NCI-H69 (cell line): ENCODE results near the gene TSPAN9.
A peak's percentile ranks its signal among the peaks of the same experiment; 100 is the strongest.

Source experiments
- DNase-seq: peaks from one replicate; lab custom pipeline; 2025; lab: John Stamatoyannopoulos, UW

The TSPAN9 gene

DNA sequence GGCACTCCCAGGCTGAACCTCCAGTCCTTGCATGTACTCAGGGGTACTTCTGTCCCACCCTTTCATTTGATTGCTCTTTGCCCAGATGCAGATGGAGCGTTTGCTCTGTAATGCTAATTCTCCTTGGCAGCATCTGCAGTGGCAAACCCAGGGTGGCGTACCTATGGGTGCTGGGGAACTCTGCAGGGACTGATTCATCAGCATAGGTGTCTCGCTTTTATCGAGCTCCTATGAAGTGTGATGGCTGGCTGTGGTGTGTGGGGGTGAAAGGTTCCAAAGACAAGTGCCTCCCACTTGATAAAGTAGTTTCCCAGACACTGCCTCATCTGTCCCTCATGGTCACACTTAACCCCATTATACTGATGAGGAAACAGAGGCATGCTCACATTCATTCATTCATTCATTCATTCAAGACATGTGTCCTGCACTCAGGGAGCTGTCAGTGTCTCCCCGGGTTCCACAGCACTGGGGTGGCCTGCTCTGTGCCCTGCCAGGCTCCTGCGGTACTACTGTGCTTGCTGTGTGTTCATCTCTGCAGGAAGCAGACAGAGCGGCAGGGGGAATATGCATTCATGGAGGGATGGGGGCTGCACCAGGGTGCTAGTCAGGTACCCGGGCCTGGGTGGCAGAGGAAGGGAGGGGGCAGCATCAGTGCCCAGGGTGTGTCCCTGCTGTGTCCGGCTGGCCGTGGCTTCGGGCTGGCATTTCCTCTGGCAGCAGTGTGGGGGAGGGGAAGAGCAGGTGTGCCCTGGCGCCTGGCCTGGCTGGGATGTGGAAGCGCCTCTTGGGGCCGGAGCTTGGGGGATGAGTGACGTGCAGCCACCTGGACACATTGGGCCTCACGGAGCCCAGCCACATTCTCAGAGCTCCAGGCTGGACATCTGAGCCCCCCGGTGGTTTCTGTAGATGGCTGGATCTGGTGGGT, 110.9 kb downstream of the TSPAN9 start:
- DNase-seq, result peak; percentile 86

DNA sequence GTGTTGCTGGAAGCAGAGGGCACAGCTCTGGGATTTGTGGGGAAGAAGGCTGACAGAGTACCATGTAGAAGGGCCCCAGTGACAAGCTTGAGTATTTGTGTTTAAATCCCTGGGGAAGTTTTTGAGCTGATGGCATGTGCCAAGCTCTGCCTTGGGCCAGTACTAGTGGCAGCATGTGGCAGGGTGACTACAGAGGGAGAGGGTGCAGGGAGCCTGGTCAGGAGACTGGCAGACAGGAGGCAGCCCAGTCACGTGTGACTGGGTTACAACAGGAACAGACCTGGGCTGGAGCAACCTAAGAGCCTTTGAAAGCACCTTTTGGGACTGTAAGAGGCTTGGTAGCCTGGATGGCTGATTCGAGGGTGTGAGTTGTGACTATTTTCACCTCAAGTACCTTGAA, 112.1 kb downstream of the TSPAN9 start:
- no peak for DNase-seq

DNA sequence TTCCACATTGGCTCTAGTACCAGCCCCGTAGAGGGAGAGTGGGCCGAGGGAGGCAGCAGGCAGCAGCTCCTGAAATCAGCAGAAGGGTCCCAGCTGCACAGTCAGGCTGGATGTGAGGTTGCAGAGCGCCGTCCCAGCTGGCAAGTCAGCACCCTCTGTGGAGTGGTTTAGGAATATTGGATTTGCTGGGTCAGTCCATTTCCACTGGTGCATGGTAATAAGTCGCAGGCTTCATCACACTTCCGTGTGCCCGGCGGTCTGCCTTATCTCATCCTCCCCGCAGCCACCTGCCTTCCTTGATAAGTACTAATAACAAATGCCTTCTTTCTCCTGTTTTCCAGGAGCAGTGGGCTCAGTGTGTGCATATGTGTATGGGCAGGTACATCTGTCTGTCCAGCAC, 112.9 kb downstream of the TSPAN9 start:
- no peak for DNase-seq

DNA sequence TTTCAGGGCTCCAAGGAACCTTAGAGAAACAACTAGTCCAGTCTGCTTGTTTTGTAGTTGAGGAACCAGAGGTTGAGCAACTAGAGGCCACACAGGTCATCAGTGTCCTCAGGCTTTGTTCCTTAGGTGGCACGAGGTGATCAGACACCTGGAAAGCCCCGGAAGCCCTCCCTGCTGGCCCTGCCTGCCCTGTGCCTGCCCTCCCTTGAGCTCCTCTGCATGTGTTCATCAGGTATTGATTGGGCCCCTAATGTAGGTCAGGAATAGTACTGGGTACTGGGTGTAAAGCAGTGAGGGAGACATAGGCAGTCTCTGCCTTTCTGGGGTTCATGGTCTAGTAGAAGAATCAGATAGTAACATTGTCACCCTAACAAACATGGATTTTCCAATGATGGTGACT, 114.3 kb downstream of the TSPAN9 start:
- DNase-seq, result no peak

DNA sequence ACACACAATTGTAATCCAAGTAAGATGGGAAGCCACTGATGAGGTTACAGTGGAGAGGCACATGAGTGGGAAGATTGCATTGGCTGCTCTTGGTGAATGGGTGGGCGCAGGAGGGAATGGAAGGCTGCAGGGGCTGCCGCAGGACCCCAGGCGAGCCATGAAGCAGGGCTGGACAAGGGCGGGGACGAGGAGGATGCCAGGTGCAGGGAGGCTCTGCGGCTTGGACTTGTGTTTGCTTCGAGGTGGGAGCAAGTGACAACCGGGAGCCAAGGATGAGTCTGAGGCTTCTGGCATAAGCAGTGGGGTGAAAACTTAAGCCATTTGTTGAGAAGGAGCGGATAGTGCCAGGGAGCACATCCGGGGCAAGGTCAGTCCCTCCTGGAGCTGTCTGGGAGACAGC, 115.0 kb downstream of the TSPAN9 start:
- no peak for DNase-seq

DNA sequence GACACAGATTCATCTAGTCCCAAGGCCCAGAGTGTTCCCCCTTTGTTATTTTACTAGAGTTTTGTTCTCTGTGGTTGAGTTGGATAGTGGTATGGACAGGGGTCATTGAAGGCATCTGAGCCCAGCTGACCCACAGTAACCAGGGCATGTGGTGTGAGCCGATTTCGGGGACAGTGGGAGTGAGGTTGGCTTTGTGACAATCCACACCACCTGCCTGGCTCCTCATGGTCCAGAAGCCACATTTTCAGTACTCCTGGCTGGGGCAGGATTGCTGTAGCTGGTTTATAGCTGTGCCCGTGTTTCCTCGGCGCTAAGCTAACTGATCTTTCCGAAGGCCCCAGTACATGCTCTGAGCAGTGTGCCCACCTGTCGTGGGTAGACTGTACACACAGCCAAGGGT, 116.0 kb downstream of the TSPAN9 start:
- DNase-seq, result no peak

DNA sequence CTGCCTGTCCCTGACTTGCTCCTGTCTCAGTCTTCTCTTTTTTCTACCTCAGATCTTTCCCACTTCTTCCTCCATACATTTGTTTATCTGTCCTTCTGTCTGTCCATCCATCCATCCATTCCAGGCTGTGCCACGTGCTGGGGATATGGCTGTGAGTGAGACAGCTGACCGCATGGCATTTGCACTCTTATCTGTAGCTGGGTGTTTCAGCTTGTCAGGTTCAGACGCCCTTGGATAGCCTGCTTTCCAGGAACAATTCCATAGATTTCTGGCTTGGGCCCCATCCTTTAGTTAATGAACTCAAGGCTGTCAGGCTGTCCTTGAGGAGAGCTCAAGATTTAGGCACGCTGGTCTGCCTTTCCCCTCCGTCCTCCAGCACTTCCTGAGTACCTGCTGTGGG, 116.6 kb downstream of the TSPAN9 start:
- no peak for DNase-seq

DNA sequence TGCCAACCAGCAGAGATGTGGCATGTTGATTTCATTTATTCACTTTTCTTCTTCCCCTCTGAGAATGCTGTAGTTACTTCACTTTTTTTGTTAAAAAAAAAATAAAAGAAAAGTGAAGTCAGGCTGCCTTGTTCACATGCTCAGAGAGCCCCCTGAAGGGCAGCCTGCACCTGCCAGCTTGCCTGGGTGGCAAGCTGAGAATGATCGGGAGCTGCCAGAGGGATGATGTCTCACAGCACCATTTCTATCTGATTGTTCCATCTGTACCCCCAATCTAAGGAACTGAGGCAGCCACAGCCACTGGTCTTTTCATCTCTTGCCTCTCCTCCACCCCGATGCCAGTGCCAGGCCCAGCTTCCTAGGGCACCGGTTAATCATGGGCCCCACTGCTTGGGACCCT, 118.2 kb downstream of the TSPAN9 start:
- DNase-seq, result no peak

DNA sequence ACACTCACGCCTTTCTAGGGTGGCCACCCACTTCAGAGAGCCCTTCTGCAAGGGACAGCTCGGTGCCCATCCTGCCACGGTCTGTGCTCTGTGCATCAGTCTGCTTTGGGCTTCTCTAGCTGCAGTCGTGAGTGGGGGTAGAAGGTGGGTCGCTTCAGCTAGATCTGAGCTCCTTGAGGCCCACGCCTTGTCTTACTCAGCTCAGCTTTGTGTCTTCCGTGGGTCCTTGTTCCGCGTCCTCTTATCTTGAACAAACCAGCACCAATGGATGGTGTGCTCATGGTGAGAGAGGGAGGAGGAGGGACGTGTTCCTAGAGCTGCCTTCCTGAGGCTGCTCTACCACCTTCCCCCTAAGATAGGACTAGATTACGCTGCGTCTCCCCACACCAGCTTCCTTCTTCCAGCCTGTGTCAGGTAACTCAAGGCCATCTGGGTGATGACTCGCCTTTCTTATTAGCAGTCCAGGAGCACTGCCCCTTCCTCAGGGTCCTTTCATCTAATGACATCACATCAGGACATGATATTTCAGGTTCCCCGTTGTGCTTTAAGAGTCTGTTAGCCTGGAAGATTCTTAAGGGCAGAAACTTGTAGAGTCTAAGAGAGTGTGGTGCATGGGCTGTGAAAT, 118.8 kb downstream of the TSPAN9 start:
- DNase-seq, result no peak

DNA sequence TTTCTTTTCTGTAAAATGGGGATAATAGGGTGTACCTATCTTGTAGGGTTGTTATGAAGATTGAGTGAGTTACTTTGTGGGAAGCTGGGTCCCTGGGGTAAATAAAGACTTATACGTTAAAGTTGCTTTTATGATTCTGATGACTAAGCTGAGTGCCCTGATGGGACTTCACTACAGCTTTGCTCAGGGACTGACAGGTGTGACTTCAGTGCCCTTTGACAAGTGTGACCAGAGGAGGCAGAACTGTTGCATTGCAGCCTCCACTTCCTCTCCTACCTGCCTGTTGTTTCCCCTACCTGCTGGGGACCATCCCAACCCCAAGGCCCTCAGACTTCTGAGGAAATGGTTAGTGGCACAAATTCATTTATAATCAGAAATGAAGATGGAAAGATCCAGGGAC, 119.3 kb downstream of the TSPAN9 start:
- no peak for DNase-seq

DNA sequence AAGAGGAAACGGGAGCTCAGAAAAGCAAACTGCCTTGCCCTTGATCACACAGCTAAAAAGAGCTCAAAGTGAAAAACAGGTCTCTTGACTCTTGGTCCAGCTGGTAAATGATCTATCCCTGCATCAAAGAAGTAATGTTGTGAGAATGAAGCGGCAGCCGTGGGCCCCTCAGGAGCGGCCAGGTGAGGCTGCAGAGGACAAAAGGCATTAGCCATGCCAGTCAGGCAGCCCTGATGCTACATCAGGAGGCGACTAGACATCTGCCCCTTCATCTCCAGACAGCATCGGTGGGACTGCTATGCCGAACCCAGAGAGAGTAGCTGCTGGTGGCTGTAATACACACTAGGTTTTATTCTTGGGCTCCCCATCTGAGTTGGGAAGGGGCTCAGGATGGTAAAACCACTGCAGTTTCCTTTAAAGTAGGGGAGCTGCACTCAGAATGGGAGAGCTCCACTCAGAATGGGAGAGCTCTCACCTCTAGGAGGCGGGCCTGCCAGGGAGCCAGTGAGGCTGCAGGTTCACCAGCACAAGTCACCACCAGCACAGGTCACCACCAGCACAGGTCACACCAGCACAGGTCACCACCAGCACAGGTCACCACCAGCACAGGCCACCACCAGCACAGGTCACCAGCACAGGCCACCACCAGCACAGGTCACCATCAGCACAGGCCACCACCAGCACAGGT, 120.1 kb downstream of the TSPAN9 start:
- DNase-seq, result no peak

DNA sequence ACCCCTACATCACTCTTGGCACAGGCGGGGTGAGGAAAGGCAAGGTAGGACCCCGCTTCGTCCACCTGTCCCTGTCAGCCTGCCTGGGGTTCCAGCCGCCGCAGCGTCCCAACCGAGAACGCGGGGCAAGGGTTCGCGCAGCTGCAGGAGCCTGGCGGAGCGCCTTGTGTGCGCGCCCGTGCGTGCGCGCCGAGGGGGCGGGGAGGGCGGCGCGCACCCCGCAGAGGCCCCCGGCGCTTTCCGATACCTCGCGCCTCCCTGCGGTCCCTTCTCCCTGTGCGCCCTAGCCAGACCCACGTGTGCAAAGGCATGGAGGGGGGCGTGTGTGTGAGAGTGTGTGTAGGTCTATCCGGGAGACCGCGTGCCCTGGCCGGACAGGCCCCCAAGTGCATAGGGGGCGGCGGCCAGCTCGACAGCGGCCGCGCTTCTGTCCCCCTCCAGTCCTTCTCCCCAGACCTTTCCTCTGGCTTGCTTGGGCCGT, 122.4 kb downstream of the TSPAN9 start:
- DNase-seq, result peak; percentile 62

DNA sequence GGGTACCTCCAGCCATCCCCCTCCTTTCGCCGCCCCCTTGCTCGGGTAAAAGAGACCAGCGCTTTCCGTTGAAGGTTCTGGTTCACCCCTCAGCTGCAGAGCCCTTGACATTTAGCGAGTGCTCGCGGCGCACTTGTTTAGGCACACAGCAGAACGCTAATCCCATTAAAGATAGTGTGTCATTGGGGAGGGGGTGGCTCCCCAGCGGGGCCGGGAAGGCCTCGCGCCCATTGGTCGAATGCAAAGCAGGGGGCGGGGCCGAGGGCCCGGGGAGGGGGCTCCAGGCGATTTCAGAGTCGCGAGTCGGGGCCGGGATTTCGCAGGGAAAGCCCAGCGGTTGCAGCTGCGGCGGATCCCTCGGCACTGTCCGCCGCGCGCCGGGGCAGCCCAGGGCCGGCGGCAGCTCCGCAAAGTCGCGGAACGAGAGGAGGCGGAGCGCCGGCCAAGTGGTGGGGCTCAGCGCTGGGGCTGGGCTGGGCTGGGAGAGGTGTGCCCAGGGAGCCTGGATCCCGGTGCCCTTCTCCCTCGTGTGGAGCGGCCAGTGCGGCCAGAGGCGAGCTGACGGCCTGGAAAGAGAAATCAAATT, 122.9 kb downstream of the TSPAN9 start:
- DNase-seq, result peak; percentile 92

DNA sequence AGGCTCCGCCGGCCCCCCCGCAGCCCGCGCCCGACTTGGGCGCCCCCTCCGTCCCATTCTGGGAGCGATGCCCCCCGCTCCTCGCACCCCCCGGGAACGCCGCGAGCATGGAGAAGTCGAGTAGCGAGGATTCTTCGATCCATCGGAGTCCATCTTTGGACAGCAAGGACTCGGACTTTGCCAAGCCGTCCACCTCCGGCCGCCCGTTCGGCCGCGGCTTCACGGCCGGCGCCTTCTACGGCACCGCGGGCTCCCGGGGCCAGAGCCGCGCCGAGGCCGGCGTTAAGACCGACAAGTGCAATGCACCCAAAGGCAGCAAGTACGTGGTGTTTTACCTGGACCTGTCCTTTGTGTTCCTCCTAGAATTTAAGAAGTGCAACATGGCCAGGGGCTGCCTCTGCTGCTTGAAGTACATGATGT, 123.6 kb downstream of the TSPAN9 start:
- DNase-seq, result peak; percentile 67

DNA sequence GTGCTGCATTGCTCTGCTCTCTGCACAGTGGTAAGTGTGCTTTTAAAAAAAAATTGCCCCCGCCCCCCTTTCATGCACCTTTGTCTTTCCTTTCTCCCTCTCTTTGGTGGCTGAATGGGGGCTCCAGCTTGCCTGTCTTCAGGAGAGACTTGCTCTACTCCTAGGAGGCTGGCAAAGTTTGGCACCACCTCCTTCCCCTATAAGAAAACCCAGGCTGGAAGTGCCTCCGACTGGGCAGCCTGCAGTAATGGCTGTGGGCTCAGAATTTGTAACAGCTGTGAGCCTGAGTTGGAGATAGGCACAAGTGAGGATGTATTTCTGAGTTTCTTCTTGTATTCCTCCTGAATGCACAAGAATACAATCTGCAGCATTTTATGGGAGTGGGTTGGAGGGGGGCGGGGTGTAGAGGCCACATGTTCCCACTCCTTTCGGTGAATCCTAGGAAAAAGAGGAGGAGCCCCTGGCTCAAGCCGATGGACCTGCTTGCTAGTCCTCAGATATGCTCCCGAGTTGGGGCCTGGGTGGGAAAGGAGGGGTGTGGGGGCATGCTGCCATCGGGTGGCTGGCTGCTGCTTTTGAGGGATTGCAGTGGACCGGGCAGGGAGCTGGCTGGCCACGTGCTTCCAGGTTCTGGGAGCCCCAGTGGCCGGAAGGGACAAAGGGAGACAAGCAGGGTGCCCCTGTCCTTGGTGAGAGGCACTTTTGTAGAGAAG, 124.3 kb downstream of the TSPAN9 start:
- DNase-seq, result peak; percentile 67

DNA sequence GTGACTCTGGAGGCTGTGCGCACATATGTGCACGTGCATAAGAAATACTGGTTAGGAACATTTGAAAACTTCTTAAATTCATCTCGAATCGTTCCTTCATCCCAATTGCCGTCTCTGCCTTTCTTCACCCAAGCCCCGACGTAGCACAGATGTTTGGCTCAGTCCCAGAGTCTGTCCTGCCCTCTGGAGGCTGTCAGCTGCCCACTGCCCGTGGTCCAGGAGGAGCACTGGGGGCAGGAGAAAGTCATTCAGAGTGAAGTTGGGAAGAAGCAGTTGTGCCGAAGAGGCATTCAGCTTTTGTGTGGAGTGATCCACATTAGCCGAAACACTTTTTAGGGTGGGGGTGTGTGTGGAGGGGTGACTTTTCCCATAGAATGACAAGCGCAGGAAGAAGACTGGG, 124.9 kb downstream of the TSPAN9 start:
- peak; percentile 53 for DNase-seq

DNA sequence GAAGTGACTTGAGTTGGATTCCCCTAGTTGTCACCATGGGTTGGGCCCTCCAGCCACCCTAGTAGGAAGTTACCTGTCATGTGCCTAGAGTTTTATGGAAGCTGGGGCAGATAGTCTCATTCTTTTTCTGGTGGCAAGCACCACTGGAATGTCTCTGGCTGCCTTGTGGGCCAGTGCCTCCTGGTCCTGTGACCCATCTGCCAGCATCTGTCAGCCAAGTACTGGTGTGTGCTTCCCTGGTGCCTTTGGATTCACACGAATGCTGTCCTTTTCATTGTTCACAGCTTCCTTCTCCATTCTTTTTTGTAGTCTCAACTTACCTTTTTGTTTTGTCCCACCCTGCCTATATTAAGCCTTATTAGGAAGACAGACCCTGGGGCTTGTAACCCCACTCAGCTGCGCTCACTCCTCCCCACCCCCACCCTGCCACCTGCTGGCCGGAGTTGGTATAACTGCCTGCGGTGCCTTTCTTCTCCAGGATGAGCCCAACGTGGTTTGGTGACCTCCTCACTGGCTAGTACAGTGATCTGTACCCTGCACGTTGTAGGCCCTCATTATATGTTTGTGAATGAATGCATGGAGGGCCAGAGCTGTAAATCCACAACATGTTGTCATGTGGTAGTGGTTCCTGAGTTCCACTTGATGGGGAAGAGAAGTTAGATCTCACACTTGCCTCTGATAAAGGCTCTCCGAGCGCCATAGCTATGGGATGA, 125.7 kb downstream of the TSPAN9 start:
- DNase-seq, result peak; percentile 76

DNA sequence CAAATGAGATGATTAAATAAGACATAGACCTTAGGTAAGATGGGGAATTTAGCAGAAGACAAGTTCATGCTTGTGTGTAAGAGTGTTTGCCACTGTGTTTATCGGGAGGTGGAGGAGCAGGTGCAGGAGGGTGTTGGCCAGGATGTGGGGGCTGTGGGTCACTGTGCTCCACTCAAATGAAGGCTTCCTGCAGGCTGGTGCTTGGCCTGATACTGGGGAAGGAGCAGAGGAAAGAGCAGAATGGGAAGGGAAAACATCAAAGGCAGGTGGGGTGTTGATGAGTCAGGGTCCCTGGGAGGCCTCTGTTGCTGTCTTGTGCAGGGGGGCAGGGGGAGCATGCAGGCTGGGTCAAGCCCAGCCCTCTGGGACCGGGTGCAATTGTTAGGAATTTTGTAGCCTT, 126.5 kb downstream of the TSPAN9 start:
- peak; percentile 74 for DNase-seq

DNA sequence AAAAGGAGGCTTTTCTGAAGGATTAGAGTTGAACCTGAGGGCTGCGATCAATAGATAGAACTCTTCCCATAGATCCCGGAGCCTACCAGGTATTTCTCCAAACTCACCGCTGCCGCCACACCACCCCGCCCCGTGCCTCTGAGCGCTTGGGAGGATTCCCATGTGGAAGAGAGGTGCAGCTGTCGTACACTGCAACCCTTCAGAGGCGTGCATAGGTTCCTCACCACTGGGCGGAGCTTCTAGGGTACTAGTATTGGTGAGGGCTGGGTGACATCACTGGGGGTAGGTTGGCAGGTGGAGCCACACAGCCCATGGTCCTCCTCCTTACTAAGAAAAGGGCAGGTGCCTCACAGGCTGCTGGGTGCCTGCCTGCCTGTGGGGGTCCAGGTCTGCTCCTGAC, 127.0 kb downstream of the TSPAN9 start:
- DNase-seq, result peak; percentile 99

DNA sequence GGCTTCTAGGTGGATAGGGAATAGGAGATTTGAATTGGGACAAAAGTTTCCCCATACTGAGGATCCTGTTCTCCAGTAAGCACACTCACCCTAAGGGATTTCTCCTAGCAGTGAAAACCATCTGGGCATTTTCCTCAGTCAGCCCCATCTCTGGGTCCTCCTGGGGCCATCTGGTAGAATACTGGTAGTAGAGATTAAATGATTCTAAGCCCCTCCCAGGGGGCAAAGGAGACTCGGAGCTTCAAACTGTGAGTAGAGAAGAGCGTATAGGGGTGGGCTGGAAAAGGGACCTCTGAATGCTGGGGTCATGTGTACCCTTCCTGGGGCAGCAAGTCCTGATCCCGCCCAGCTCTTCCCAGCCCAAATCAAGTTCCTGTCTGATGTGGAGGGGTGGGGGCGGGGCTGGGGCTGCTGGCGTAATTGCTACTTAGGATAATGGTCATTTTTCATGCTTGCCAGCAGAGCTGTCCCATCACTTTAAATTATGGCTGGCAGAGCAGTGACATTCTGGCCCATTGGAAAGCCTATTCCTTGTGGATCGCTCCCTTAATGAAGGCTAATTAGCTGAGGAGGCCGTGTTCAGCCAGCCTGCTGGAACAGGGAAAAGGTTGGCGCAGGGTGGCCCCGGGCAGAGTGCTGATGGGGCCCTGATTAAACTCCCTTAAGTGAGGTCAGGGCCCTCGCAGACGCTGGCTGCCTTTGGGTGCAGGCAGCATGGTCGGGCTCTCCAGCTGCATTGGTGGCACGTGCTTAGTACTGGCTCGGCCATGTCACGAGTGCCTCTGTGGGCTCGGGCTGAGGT, 127.8 kb downstream of the TSPAN9 start:
- DNase-seq, result peak; percentile 99
